ENCODE results near the gene NKTR. TPM values are rescaled to one million over a fixed set of nuclear protein-coding genes. Genes with fewer than 3 reads are reported as not detected.

Gene NKTR
- total RNA-seq, 1 experiment from 2014 or later: 89.3 TPM

- TF ChIP-seq ZSCAN18 (CRISPR knock-in tag; IDR thresholded peaks at IDR 0.05) (no peak), ARID4B (CRISPR knock-in tag; IDR thresholded peaks at IDR 0.05; ENCODE audit: borderline replicate concordance) (peak; percentile 85; the same call in 1 of the 2 replicates), TCF7 (CRISPR knock-in tag; IDR thresholded peaks at IDR 0.05; ENCODE audit: low read depth) (0 out of 2 replicates have a peak, but pooled peaks have one; percentile 25), SMAD4 (CRISPR knock-in tag; IDR thresholded peaks at IDR 0.05) (0 out of 2 replicates have a peak, but pooled peaks have one; percentile 46), CBFB (CRISPR knock-in tag; IDR thresholded peaks at IDR 0.05; ENCODE audit: low read depth) (0 out of 2 replicates have a peak, but pooled peaks have one; percentile 23), KAT7 (CRISPR knock-in tag; IDR thresholded peaks at IDR 0.05; ENCODE audit: borderline replicate concordance) (no peak; the same call in 1 of the 2 replicates), PRRX2 (CRISPR knock-in tag; IDR thresholded peaks at IDR 0.05) (peak; percentile 60; the same call in 1 of the 2 replicates), JUN (CRISPR knock-in tag; IDR thresholded peaks at IDR 0.05) (no peak), ZNF416 (CRISPR knock-in tag; IDR thresholded peaks at IDR 0.05) (no peak), IRF1 (CRISPR knock-in tag; IDR thresholded peaks at IDR 0.05) (no peak), NFYB (CRISPR knock-in tag; conservative IDR thresholded peaks at IDR 0.05; ENCODE audit: low read depth) (peak; percentile 45; the same call in 1 of the 2 replicates), NFATC4 (CRISPR knock-in tag; IDR thresholded peaks at IDR 0.05) (no peak), ATF1 (CRISPR knock-in tag; IDR thresholded peaks at IDR 0.05) (no peak), MAX (CRISPR knock-in tag; IDR thresholded peaks at IDR 0.05) (peak; percentile 97), STAT6 (CRISPR knock-in tag; conservative IDR thresholded peaks at IDR 0.05; ENCODE audit: low read depth) (no peak), ZBTB21 (CRISPR knock-in tag; IDR thresholded peaks at IDR 0.05; ENCODE audit: borderline replicate concordance) (no peak), IRF2 (CRISPR knock-in tag; IDR thresholded peaks at IDR 0.05; ENCODE audit: borderline replicate concordance, low read depth) (no peak), USF2 (CRISPR knock-in tag; IDR thresholded peaks at IDR 0.05) (peak; percentile 84), E2F1 (CRISPR knock-in tag; IDR thresholded peaks at IDR 0.05) (no peak), FOXP4 (CRISPR knock-in tag; IDR thresholded peaks at IDR 0.05) (peak; percentile 49; the same call in 1 of the 2 replicates), TEAD4 (CRISPR knock-in tag; IDR thresholded peaks at IDR 0.05) (peak; percentile 90)
Observed at GRCh38 chr3:42654331-42655201, 54.1 kb downstream of the NKTR start (continued).
